Stimulated activated CD4-positive, alpha-beta T cell treated with anti-CD3 and anti-CD28 coated beads, Interleukin-1b, Interleukin-23, amount 100 ng/mL, for 24 hours (primary cell): ENCODE measurements around the gene CD151.

Experiments used
- DNase-seq, 4 experiments: peaks; one replicate each; pipeline ENCODE4 v3.0.0-alpha.2; 2020; ENCODE audit warnings: low read depth in 4 of 4, low spot score in 1 of 4

Gene CD151

DNA sequence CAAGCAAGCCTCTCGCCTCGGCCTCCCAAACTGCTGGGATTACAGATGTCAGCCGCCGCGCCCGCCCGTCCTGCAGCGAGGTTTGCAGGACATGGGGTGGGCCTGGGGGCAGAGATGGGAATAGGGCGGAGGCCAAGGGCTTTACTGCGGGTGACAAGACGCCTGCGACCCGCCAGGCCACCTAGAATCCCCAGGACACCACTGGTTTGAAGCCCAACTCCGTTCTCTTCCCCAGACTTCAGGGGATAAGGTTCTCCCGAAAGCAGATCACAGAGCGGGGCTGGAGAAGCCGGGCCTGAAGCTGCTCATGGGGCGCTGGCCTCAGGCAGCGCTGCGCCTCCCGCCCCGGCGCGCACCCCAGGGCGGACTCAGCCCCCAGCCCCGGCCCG, 9.2 kb downstream of the CD151 start:
- no peak for DNase-seq

DNA sequence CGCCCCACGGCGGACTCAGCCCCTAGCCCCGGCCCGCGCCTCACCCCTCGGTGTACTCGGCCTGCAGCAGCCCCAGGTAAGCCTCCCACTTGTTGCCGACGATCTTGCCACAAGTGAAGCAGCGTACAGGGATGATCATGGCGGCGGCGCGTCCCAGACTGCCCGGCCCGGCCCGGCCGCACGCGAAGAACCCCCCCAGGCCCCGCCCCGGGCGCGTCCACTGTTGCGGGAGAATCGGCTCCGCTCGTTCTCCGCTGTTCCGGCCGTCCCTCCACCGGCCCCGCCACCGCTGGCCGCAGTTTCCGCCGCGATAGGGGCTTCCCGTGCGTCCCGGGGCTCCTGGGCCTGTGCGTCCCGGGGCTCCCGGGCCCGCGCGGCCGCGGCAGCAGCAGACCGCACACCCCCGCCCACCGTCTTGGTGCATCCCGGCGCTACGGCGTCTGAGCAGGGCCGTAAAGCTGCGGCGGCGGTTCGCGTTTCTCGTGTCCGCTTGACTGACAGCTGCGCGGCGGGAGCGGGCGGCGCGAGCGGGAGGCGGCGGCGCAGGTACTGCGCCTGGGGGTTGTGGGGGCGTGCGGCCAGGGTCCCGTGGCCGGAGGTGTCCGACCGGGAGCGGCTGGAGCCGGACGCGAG, 9.7 kb downstream of the CD151 start, which contains the start of the genes POLR2L and TSPAN4:
Gene POLR2L (minus strand): TSS at position 160 of the 633 bp plus-strand sequence. CDS start 21 bp downstream, at position 139.
Gene TSPAN4 (plus strand): TSS at position 483 of the 633 bp plus-strand sequence. CDS start 7,453 bp downstream, outside the sequence.
- DNase-seq, result peak; percentile 79 to 89 (median 84)

DNA sequence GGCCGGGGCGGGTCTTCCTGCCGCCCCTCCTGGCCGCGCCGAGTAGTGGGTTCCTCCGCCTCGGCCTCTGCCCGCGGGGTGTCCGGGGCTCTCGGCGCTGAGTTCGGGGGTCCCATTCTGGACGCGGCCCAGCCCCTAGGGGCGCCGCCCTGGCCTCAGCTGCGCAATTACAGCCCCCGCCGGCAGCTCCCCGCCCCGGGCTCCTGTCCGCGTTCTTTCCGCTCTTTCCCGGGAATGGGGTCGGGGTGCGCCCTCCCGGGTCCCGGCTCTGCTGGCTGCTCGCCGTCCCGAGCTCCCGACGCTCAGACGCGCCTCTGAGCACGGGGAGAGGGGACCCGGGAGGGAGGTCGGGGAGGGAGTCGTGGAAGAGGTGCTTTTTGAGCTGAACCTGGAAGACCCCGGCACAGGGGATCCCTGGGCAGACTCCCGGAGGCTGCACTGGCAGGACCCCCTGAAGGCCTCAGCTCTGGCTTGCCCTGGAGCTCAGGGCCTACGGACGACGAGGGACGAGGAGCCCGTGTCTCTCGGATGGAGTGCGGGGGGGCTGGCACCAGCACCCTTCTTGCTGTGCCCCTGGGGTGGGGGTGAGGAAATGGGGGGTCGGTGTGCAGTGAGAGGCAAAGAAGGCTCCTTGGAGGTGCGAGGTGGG, 10.5 kb downstream of the CD151 start:
- DNase-seq, result no peak

DNA sequence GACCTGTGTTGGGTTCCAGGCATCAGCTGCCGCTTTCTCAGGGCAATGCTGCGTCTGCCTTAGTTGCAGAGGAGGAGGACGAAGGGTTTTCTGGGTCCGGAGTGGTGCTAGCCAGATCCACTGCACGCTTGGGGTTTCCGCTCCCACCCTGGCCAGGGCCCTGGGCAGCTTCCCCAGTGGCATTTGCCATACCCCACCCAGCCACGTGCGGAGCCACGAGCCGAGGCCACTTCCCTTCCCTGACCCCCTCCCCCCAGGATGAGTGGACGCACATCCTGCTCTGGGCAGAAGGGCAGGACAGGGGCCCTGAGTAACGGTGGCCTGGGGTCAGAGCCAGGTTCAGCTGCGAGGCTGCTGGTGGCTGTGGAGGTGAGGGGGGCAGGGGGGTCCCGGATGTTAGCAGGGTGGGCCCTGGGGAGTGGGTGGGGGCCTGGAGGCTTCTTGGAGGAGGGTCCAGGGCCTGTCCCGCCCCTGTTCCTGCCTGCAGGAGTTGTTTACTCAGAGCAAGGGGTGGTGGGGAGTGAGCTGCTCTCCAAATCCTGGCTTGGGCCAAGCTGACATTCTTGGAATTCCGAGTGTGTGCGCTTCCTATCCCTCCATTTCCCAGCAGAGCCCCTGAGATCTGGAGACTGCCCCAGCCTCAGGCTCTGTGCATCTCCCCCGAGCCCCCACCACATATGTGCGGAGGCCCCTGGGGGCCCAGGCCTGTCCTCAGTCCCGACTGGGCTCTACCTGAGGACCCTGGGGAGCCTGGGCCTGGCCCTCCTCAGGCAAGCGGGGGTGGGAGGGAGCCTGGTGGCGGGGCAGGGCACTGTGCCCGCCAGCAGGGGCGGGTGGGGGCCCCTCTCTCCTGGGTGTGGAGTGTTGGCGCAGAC, 11.3 kb downstream of the CD151 start:
- DNase-seq, result no peak

DNA sequence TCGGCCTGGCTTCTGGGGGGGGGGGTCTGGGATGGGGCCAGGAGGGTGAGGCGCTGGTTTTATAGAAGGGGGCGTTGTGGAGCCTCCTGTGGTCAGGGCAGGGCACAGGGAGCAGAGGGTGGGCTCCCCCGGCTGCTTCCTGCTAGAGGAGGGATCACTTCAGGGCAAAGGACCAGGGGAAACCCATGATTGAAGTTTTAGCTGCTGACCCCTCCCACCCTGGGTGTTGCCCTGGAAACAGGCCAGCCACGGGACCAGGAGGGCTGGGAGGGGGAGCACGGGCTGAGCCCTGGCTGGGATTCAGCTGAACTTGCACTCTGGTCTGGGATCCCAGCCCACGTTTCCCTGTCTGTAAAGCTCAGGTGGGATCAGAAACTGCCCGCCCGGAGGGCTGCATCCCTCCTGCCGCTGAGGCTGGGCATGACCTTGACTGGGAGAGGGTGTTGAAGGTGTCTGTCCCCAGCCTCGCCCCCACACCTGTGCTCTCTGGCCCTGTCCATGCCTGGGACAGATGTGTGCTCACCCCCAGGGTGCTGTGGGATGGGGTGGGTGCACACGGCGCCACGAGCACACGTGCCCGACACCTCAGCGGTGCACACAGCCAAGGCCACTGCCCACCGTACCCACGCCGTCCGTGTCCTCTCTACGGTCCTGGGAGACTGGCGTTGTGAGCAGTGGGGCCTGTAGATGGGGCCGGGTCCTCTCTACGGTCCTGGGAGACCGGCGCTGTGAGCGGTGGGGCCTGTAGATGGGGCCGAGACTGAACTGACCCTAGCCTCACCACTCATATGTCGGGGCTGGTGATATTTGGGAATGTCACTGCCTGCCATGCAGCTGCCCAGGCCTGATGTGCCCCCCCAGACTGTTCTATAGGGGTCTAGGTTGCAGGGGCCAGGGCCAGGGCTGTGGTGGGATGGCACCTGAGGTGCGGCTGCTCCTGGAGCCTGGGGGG, 12.2 kb downstream of the CD151 start:
- no peak for DNase-seq

- no peak for DNase-seq
Observed at GRCh38 chr11:845872-846495, 13.2 kb downstream of the CD151 start.

DNA sequence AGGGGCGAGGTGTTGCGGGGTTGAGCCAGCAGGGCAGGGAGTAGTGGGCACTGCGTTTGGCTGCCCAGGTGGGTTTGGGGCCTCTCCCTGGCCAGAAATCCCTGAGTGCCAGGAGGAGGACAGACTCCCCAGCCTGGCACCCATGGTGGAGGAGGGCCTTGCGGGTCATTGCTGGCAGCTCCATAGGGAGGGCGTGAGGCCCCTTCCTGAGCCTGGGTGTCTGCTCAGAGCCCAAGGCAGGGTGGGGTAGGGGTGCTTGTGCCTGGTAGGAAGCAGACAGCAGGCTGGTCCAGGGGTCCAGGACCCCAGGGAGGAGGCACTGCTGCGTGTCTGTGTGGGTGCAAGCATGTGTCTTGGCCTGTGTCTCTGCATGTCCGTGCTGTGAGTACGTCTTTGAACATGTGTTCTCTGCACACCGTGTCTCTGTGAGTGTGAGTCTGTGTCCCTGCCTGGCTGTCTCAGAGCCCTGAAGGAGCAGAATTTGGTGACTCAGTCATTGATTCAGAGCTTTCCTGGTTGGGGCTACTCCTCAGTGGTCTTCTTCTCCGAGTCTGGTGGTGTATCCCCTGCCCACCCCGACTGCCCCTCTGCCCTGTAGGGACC, 13.8 kb downstream of the CD151 start:
- DNase-seq, result no peak

DNA sequence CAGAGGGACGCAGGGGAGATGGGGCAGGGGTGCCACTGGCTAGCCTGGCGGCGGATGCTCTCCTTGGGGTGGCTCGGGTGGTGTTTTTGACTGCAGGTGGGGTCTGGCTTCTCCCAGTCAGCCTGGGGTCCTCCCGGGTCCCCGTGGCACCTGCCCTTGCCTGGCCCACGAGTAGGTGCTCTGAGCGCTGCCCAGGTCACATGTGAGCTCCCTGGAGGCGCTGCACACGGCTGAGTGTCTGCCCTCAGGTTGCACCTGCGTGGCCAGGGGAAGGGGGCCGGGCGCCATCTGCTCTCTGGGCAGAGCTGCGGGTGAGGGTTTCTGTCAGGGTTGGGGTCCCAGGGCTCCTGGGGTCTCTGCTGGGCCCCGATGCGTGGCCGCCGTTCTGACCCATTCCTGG, 15.1 kb downstream of the CD151 start:
- DNase-seq, result no peak

DNA sequence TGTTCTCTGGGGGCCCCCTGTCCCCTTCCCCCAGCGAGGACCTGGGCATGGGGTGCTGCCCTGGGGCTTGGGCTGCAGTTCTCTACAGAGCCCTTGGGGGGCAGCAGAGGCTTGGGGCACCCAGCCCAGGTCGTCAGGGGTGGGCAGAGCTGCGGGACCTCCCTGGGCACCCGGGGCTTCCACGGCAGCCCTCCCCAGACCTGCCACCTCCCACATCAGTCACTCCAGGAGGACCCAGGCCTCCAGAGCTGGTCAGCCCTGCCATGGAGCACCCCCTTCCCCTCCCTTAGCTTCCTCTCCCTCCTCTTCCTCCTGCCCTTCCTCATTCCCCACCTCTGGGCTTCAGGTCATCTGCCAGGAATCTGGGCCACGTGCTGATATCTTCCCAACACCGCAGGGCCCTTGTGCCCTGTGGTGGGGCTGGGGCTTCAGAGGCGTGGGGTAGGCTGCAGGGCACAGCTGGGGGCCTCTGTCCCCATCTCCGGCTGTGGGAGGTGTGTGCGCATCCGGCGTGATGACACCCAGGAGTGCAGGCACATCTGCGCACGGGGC, 15.7 kb downstream of the CD151 start:
- peak; percentile 30 to 56 (median 46) for DNase-seq

DNA sequence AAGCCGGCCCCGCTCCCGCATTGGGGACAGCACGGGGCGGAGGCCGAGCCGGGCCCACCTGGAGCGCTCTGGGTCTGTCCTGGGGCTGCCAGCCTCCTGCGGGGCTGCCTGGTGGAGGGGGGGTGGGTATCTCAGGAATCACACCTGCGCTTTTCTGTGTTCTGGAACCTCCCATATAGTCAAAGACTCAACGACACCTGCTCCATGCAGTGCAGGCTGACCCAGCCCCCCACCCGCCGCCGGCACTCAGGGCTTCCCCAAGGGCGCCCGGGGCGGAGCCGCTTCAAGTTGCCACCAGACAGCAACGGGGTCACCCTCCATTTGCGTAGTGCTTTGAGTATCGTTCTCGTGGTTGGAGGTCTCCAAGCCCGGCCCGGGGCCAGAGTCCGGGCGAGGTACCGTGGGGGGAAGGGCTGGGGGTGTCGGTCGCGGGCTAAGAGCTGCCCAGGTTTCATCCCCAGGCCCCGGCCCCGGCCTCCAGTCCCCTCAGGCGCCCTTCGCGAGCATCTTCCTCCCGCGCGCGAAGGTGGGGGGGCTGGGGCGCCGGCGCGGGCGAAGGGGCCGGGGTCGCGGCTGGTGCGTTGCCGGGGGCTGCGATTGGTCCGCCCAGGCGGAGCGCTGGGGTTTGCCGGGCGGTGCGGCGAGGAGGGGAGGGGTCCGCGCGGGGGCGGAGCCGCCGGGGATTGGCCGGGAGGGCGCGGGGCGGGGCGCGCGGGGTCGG, 16.5 kb downstream of the CD151 start:
- DNase-seq, result peak in 2 of 4 experiments; percentile 24 to 30

- DNase-seq, result no peak
Observed at GRCh38 chr11:849951-850774, 17.4 kb downstream of the CD151 start.

- no peak for DNase-seq
Observed at GRCh38 chr11:850775-851763, 18.3 kb downstream of the CD151 start.

- no peak for DNase-seq
Observed at GRCh38 chr11:852762-853161, 20.0 kb downstream of the CD151 start.

- no peak for DNase-seq
Observed at GRCh38 chr11:853682-854448, 21.1 kb downstream of the CD151 start.

GRCh38 chr11:854601-855329, 22.0 kb downstream of the CD151 start:
- DNase-seq, result no peak
